Kasumi-1 (cell line): ENCODE results near the gene ITGA8.
"Not testable (repeated sequence)": the region's sequence is repeated elsewhere in the genome, so short reads cannot be mapped to it uniquely, and the experiment has no call there.

Experiments used
- DNase-seq, 2 experiments: peaks; one replicate each; lab custom pipeline; 2025; lab: John Stamatoyannopoulos, UW

The ITGA8 gene

GRCh38 chr10:15719899-15720634 is at the start of gene ITGA8:
Gene ITGA8 (minus strand): TSS chr10:15719922. CDS start chr10:15719771, 151 bp downstream.
- DNase-seq = peak in 1 of 2 experiments; percentile 9

- no peak for DNase-seq
These were observed 45.3 kb upstream of the ITGA8 start for GRCh38 chr10:15764892-15765454.

- DNase-seq = no peak
These were observed 43.3 kb upstream of the ITGA8 start for GRCh38 chr10:15763006-15763405.

- DNase-seq = not testable (repeated sequence)
These were observed 42.5 kb upstream of the ITGA8 start for GRCh38 chr10:15762239-15762638.

- not testable (repeated sequence) for DNase-seq
These were observed 41.5 kb upstream of the ITGA8 start for GRCh38 chr10:15761224-15761623.

GRCh38 chr10:15760681-15761080 is 41.0 kb upstream of the ITGA8 start:
- no peak for DNase-seq

GRCh38 chr10:15759265-15759664 is 39.5 kb upstream of the ITGA8 start:
- DNase-seq = no peak

- no peak for DNase-seq
These were observed 38.9 kb upstream of the ITGA8 start for GRCh38 chr10:15758618-15759017.

GRCh38 chr10:15754937-15755336 is 35.2 kb upstream of the ITGA8 start:
- no peak for DNase-seq

- DNase-seq = no peak
These were observed 31.3 kb upstream of the ITGA8 start for GRCh38 chr10:15751046-15751445.

- DNase-seq = no peak
These were observed 28.4 kb upstream of the ITGA8 start for GRCh38 chr10:15748126-15748525.

GRCh38 chr10:15747632-15748031 is 27.9 kb upstream of the ITGA8 start:
- no peak for DNase-seq

- DNase-seq = no peak
These were observed 26.0 kb upstream of the ITGA8 start for GRCh38 chr10:15745751-15746150.

GRCh38 chr10:15744217-15744865 is 24.6 kb upstream of the ITGA8 start:
- DNase-seq = peak; percentile 80 to 88

- no peak for DNase-seq
These were observed 23.7 kb upstream of the ITGA8 start for GRCh38 chr10:15743443-15743842.

GRCh38 chr10:15742836-15743235 is 23.1 kb upstream of the ITGA8 start:
- no peak for DNase-seq

GRCh38 chr10:15742102-15742501 is 22.4 kb upstream of the ITGA8 start:
- DNase-seq = no peak

- no peak for DNase-seq
These were observed 21.9 kb upstream of the ITGA8 start for GRCh38 chr10:15741581-15741980.

- DNase-seq = no peak
These were observed 20.5 kb upstream of the ITGA8 start for GRCh38 chr10:15740261-15740660.

- no peak for DNase-seq
These were observed 19.7 kb upstream of the ITGA8 start for GRCh38 chr10:15739254-15739970.

GRCh38 chr10:15738270-15738925 is 18.7 kb upstream of the ITGA8 start:
- no peak for DNase-seq

- peak in 1 of 2 experiments; percentile 17 for DNase-seq
These were observed 17.9 kb upstream of the ITGA8 start for GRCh38 chr10:15737656-15738055.
